Measurements from ENCODE around the gene RP2.

GRCh38 chrX:46838486-46838870 is 1.6 kb downstream of the RP2 start:
- TF ChIP-seq EZH2phosphoT487 (conservative IDR thresholded peaks at IDR 0.05; ENCODE audit: low read length) (no peak), CTCF (IDR thresholded peaks at IDR 0.05; ENCODE audit: insufficient read depth, low read length, poor library complexity, severe bottlenecking) (no peak)
